ENCODE measurements around the gene MCAM. TPM values are rescaled to one million over a fixed set of nuclear protein-coding genes. Genes with fewer than 3 reads are reported as not detected.
A peak's percentile ranks its signal among the peaks of the same experiment; 100 is the strongest.

The MCAM gene
- total RNA-seq, 1 donor from 2014 or later = 563 TPM

DNA sequence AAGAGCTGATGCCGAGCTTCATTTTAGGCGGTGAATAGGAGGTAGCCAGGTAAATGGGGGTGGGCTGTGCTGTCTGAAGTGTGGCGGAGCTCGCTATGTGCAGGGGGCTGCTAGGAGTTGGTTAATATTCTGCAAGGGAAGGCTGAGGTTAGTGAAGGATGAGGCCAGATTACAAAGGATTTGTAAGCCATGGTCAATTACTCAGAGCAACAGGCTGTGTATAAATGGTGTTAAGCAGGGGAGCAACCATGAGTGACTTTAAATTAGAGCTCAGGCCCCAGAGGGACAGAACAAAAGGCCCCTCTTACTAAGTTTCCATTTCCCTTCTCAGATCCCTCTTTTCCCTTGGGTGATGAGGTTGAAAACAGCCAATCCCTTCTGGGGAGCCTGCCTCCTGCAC, 7.3 kb upstream of the MCAM start:
- TF ChIP-seq CTCF (IDR thresholded peaks at IDR 0.05; ENCODE audit: insufficient read depth, low read length, poor library complexity, severe bottlenecking) = no peak
- no peaks in the 10 kb centered on the region for H3K36me3 ChIP-seq (ENCODE audit: control insufficient read depth, insufficient read depth, low read length)
- DNase-seq (ENCODE audit: low read depth) = no peak
- no peak overlapping the region for H3K4me3 ChIP-seq (ENCODE audit: low read depth, low read length)
- H3K27me3 ChIP-seq (ENCODE audit: control insufficient read depth, insufficient read depth, low read length) = no peaks in the 10 kb centered on the region

GRCh38 chr11:119323532-119324033, 6.7 kb upstream of the MCAM start:
- Histone ChIP-seq H3K4me3 (ENCODE audit: low read depth, low read length) (no peak overlapping the region), H3K27me3 (ENCODE audit: control insufficient read depth, insufficient read depth, low read length) (no peaks in the 10 kb centered on the region), H3K36me3 (ENCODE audit: control insufficient read depth, insufficient read depth, low read length) (no peaks in the 10 kb centered on the region)
- DNase-seq (ENCODE audit: low read depth) = no peak
- TF ChIP-seq CTCF (IDR thresholded peaks at IDR 0.05; ENCODE audit: insufficient read depth, low read length, poor library complexity, severe bottlenecking) = peak; percentile 78

GRCh38 chr11:119322921-119323531, 6.1 kb upstream of the MCAM start:
- no peak for DNase-seq (ENCODE audit: low read depth)
- Histone ChIP-seq H3K4me3 (ENCODE audit: low read depth, low read length) (no peak overlapping the region), H3K36me3 (ENCODE audit: control insufficient read depth, insufficient read depth, low read length) (no peaks in the 10 kb centered on the region), H3K27me3 (ENCODE audit: control insufficient read depth, insufficient read depth, low read length) (no peaks in the 10 kb centered on the region)
- no peak for TF ChIP-seq CTCF (IDR thresholded peaks at IDR 0.05; ENCODE audit: insufficient read depth, low read length, poor library complexity, severe bottlenecking)

GRCh38 chr11:119322360-119322739, 5.4 kb upstream of the MCAM start:
- TF ChIP-seq CTCF (IDR thresholded peaks at IDR 0.05; ENCODE audit: insufficient read depth, low read length, poor library complexity, severe bottlenecking) = no peak
- Histone ChIP-seq H3K4me3 (ENCODE audit: low read depth, low read length) (no peak overlapping the region), H3K36me3 (ENCODE audit: control insufficient read depth, insufficient read depth, low read length) (no peaks in the 10 kb centered on the region), H3K27me3 (ENCODE audit: control insufficient read depth, insufficient read depth, low read length) (no peaks in the 10 kb centered on the region)
- DNase-seq (ENCODE audit: low read depth) = no peak

DNA sequence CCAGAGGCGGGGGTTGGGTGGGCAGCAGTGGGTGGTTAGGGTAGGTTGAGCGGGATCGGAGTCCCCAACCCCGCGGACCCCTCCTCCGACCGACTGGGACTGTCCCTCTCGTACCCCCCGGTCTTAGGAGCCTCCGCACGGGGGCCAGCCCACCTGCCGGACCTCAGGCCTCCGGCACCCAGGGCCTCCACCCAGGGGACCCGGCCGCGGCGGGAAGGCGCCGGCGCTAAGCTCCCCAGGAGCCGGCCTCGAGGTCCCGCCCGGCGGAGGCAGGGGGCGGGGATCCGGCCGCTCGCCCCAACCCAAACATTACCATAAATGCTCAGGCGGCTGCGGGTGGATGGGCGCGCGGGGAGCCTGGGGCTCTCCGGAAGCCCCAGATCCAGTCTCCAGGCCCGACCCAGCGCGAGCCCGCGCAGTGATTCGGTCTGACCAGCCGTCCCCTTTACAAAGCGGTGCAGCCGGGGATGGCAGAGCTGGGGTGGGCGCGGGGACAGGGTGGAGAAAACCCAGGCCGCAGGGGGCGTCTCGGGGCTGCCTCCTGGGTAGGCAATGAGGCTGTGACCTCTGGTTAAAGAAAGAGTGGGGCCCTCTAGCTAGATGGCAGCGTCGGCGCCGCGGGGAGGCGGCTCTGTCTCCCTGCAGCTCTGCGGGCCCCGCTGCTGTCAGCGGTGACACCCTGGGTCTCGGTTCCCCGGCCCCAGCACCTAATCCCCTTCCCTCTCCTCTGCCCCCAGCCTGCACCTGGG, 4.0 kb upstream of the MCAM start:
- Histone ChIP-seq H3K4me3 (ENCODE audit: low read depth, low read length) (peak overlapping the region; percentile 35), H3K36me3 (ENCODE audit: control insufficient read depth, insufficient read depth, low read length) (no peaks in the 10 kb centered on the region), H3K27me3 (ENCODE audit: control insufficient read depth, insufficient read depth, low read length) (no peaks in the 10 kb centered on the region)
- TF ChIP-seq CTCF (IDR thresholded peaks at IDR 0.05; ENCODE audit: insufficient read depth, low read length, poor library complexity, severe bottlenecking) = no peak
- DNase-seq (ENCODE audit: low read depth) = no peak
